Measurements from ENCODE around the gene AMPH.
A peak's percentile ranks its signal among the peaks of the same experiment; 100 is the strongest.

AMPH gene

DNA sequence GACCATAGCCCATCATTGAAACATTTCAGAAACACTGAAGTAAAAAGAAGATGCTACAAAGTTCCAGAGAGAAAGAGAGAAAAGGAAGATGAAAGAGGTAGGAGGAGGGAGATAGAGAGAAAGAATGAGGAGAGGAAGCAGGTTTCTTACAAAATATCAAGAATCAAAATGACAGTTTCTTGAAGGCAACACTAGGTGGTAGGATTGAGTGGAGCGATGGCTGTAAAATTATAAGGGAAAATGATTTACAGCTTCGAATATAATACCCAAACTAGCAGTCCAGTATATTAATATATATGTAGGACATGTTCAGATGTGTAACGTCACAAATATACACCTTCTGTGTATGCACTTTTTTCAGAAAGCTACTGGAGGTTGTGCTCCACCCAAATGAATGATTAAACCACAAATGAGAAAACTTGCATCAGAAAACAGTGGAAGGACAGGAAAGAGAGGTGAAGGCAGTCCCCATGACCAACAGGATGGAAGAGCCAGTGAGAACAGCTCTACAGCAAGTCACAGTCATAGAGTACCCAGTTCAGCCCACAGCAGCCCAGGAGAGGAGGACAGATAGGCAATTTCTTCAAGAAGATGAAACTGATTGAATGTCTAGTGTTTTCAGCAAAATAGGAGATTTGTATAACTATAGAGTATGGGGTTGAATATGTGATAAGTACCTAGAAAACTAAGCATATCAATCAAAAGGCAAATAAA lies 206.3 kb downstream of the AMPH start:
- Histone ChIP-seq H3K4me2 (ENCODE audit: low read length) (no peak overlapping the region), H2AK5ac (ENCODE audit: low read length) (no peak overlapping the region), H3K27me3 (ENCODE audit: insufficient read depth, low read length, poor library complexity) (no peaks in the 10 kb centered on the region), H3K36me3 (ENCODE audit: control insufficient read depth, insufficient read depth, low read length) (no peaks in the 10 kb centered on the region), H3K27ac (ENCODE audit: low read depth, low read length) (no peak overlapping the region), H3K56ac (ENCODE audit: low read length) (no peak overlapping the region), H2BK15ac (replicated peaks; ENCODE audit: low read depth) (no peak overlapping the region), H3K79me1 (ENCODE audit: low read length) (no peaks in the 10 kb centered on the region), H4K8ac (ENCODE audit: low read depth, low read length) (peak overlapping the region; percentile 56), H3K4ac (ENCODE audit: low read depth, low read length) (no peak overlapping the region), H4K5ac (ENCODE audit: low read length) (no peak overlapping the region), H3K79me2 (ENCODE audit: control insufficient read depth, insufficient read depth, low read length) (no peaks in the 10 kb centered on the region), H3K23ac (ENCODE audit: low read length) (no peak overlapping the region), H3K4me1 (ENCODE audit: control insufficient read depth, low read depth, low read length) (no peaks in the 10 kb centered on the region), H3K18ac (ENCODE audit: low read length) (no peak overlapping the region), H2BK120ac (ENCODE audit: low read depth, low read length) (no peak overlapping the region), H3K9ac (ENCODE audit: low read length) (no peak overlapping the region), H3K4me3 (ENCODE audit: low read length) (no peak overlapping the region), H2BK5ac (ENCODE audit: low read length) (no peak overlapping the region)
- DNase-seq: peak; percentile 8
- no CpG with 5 or more reads among the region's 3 CpGs for WGBS (ENCODE audit: extremely low coverage, insufficient coverage, low lambda C conversion rate)

DNA sequence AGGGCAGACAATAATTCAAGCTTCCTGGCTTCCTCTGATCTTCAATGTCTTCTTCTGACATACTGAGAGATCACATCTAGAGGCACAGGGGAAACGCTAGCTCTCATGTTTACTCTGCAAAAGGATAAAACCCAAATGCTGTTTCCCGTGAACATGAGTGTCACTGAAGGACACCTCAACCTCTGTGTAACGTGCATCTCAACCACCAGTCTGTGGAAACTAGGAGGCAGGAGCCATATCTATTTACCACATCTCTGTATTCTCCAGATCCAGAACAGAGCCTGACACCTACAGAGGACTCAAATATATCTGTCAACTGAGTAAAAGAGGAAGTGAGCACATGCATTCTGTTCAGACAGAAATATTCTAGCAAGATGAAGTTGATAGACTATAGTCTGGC lies 217.4 kb downstream of the AMPH start:
- H3K4ac ChIP-seq (ENCODE audit: low read depth, low read length): no peak overlapping the region
- no peak overlapping the region for H3K4me2 ChIP-seq (ENCODE audit: low read length)
- H3K36me3 ChIP-seq (ENCODE audit: control insufficient read depth, insufficient read depth, low read length): no peaks in the 10 kb centered on the region
- no peak overlapping the region for H4K5ac ChIP-seq (ENCODE audit: low read length)
- no CpG with 5 or more reads among the region's 3 CpGs for WGBS (ENCODE audit: extremely low coverage, insufficient coverage, low lambda C conversion rate)
- no peak overlapping the region for H3K4me3 ChIP-seq (ENCODE audit: low read length)
- H3K79me1 ChIP-seq (ENCODE audit: low read length): no peaks in the 10 kb centered on the region
- H2BK120ac ChIP-seq (ENCODE audit: low read depth, low read length): no peak overlapping the region
- no peak overlapping the region for H2BK15ac ChIP-seq (replicated peaks; ENCODE audit: low read depth)
- H3K9ac ChIP-seq (ENCODE audit: low read length): no peak overlapping the region
- H3K27ac ChIP-seq (ENCODE audit: low read depth, low read length): no peak overlapping the region
- H3K18ac ChIP-seq (ENCODE audit: low read length): no peak overlapping the region
- H3K56ac ChIP-seq (ENCODE audit: low read length): no peak overlapping the region
- no peak overlapping the region for H2BK5ac ChIP-seq (ENCODE audit: low read length)
- no peaks in the 10 kb centered on the region for H3K79me2 ChIP-seq (ENCODE audit: control insufficient read depth, insufficient read depth, low read length)
- H2AK5ac ChIP-seq (ENCODE audit: low read length): no peak overlapping the region
- no peak overlapping the region for H3K23ac ChIP-seq (ENCODE audit: low read length)
- no peaks in the 10 kb centered on the region for H3K4me1 ChIP-seq (ENCODE audit: control insufficient read depth, low read depth, low read length)
- H4K8ac ChIP-seq (ENCODE audit: low read depth, low read length): no peak overlapping the region
- no peaks in the 10 kb centered on the region for H3K27me3 ChIP-seq (ENCODE audit: insufficient read depth, low read length, poor library complexity)
- no peak for DNase-seq

DNA sequence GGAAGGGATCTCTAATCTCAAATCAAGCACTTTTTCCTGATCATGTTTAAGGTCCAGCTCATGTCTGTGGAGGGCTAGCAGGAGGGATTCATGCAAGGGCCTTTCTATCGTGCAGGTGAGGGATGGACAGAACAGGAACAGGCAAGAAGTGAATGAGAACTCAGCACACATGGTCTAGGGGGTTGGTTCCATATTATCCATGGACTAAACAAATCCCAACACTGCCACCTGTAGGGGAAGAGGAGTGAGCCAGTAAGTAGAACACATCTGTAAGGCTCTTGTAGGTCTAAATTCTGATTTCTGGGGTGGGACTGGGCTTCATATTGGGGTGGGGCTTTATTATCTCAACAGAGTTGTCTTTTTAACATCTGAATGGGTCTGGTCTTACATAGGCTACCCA lies 219.8 kb downstream of the AMPH start:
- Histone ChIP-seq H3K4me3 (ENCODE audit: low read length) (no peak overlapping the region), H2BK15ac (replicated peaks; ENCODE audit: low read depth) (no peak overlapping the region), H3K9ac (ENCODE audit: low read length) (no peak overlapping the region), H3K27me3 (ENCODE audit: insufficient read depth, low read length, poor library complexity) (no peaks in the 10 kb centered on the region), H3K4ac (ENCODE audit: low read depth, low read length) (no peak overlapping the region), H3K27ac (ENCODE audit: low read depth, low read length) (no peak overlapping the region), H3K36me3 (ENCODE audit: control insufficient read depth, insufficient read depth, low read length) (no peaks in the 10 kb centered on the region), H3K79me2 (ENCODE audit: control insufficient read depth, insufficient read depth, low read length) (no peaks in the 10 kb centered on the region), H2BK120ac (ENCODE audit: low read depth, low read length) (no peak overlapping the region), H3K79me1 (ENCODE audit: low read length) (no peaks in the 10 kb centered on the region), H3K18ac (ENCODE audit: low read length) (no peak overlapping the region), H3K4me2 (ENCODE audit: low read length) (no peak overlapping the region), H3K56ac (ENCODE audit: low read length) (no peak overlapping the region), H2BK5ac (ENCODE audit: low read length) (no peak overlapping the region), H3K23ac (ENCODE audit: low read length) (no peak overlapping the region), H3K4me1 (ENCODE audit: control insufficient read depth, low read depth, low read length) (no peaks in the 10 kb centered on the region), H4K5ac (ENCODE audit: low read length) (no peak overlapping the region), H2AK5ac (ENCODE audit: low read length) (no peak overlapping the region), H4K8ac (ENCODE audit: low read depth, low read length) (no peak overlapping the region)
- DNase-seq: peak; percentile 77
- no CpG with 5 or more reads among the region's 1 CpG for WGBS (ENCODE audit: extremely low coverage, insufficient coverage, low lambda C conversion rate)

GRCh38 chr7:38410056-38410455 lies 221.1 kb downstream of the AMPH start:
- Histone ChIP-seq H3K56ac (ENCODE audit: low read length) (no peak overlapping the region), H2BK5ac (ENCODE audit: low read length) (no peak overlapping the region), H2AK5ac (ENCODE audit: low read length) (no peak overlapping the region), H3K23ac (ENCODE audit: low read length) (no peak overlapping the region), H3K4me2 (ENCODE audit: low read length) (no peak overlapping the region), H3K9ac (ENCODE audit: low read length) (no peak overlapping the region), H4K5ac (ENCODE audit: low read length) (no peak overlapping the region), H3K79me1 (ENCODE audit: low read length) (no peaks in the 10 kb centered on the region), H4K8ac (ENCODE audit: low read depth, low read length) (no peak overlapping the region), H3K4ac (ENCODE audit: low read depth, low read length) (no peak overlapping the region), H2BK120ac (ENCODE audit: low read depth, low read length) (no peak overlapping the region), H3K36me3 (ENCODE audit: control insufficient read depth, insufficient read depth, low read length) (no peaks in the 10 kb centered on the region), H3K4me1 (ENCODE audit: control insufficient read depth, low read depth, low read length) (no peaks in the 10 kb centered on the region), H3K18ac (ENCODE audit: low read length) (no peak overlapping the region), H2BK15ac (replicated peaks; ENCODE audit: low read depth) (no peak overlapping the region), H3K4me3 (ENCODE audit: low read length) (no peak overlapping the region), H3K27ac (ENCODE audit: low read depth, low read length) (no peak overlapping the region), H3K27me3 (ENCODE audit: insufficient read depth, low read length, poor library complexity) (no peaks in the 10 kb centered on the region), H3K79me2 (ENCODE audit: control insufficient read depth, insufficient read depth, low read length) (no peaks in the 10 kb centered on the region)
- no CpG with 5 or more reads among the region's 2 CpGs for WGBS (ENCODE audit: extremely low coverage, insufficient coverage, low lambda C conversion rate)
- DNase-seq: no peak

DNA sequence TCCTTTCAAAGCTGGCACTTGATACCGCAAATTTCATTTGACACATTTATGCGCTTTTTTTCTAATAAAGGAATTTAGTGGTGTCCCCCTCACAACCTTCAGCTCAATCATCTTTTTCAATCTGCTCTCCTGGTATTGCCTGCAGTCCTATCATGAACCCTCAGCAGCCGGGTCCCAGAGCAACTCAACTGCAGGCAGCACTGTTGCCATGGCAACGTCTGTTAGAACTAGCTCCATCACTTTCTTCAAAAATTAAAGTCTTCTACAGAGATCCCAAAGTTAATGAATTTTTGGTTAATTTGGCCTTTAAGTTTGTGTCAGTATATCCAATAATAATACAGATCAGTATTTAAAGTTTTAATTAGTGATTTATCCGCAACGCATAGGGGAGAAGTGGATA lies 221.6 kb downstream of the AMPH start:
- Histone ChIP-seq H4K8ac (ENCODE audit: low read depth, low read length) (no peak overlapping the region), H4K5ac (ENCODE audit: low read length) (no peak overlapping the region)
- WGBS (ENCODE audit: extremely low coverage, insufficient coverage, low lambda C conversion rate): no CpG with 5 or more reads among the region's 6 CpGs

GRCh38 chr7:38398725-38399321 lies 232.3 kb downstream of the AMPH start:
- Histone ChIP-seq H3K27me3 (ENCODE audit: insufficient read depth, low read length, poor library complexity) (no peaks in the 10 kb centered on the region), H3K4me1 (ENCODE audit: control insufficient read depth, low read depth, low read length) (no peaks in the 10 kb centered on the region), H2AK5ac (ENCODE audit: low read length) (no peak overlapping the region), H3K18ac (ENCODE audit: low read length) (no peak overlapping the region), H3K27ac (ENCODE audit: low read depth, low read length) (no peak overlapping the region), H2BK15ac (replicated peaks; ENCODE audit: low read depth) (no peak overlapping the region), H3K9ac (ENCODE audit: low read length) (no peak overlapping the region), H2BK5ac (ENCODE audit: low read length) (no peak overlapping the region), H3K4me2 (ENCODE audit: low read length) (no peak overlapping the region), H3K79me1 (ENCODE audit: low read length) (no peaks in the 10 kb centered on the region), H3K23ac (ENCODE audit: low read length) (no peak overlapping the region), H4K8ac (ENCODE audit: low read depth, low read length) (no peak overlapping the region), H4K5ac (ENCODE audit: low read length) (no peak overlapping the region), H3K36me3 (ENCODE audit: control insufficient read depth, insufficient read depth, low read length) (no peaks in the 10 kb centered on the region), H3K79me2 (ENCODE audit: control insufficient read depth, insufficient read depth, low read length) (no peaks in the 10 kb centered on the region), H3K4me3 (ENCODE audit: low read length) (no peak overlapping the region), H3K4ac (ENCODE audit: low read depth, low read length) (no peak overlapping the region), H2BK120ac (ENCODE audit: low read depth, low read length) (no peak overlapping the region), H3K56ac (ENCODE audit: low read length) (no peak overlapping the region)
- peak; percentile 37 for DNase-seq
- WGBS (ENCODE audit: extremely low coverage, insufficient coverage, low lambda C conversion rate): no CpG with 5 or more reads among the region's 9 CpGs

More for the DNA sequence above, 221.6 kb downstream of the AMPH start:
- Histone ChIP-seq H3K18ac (ENCODE audit: low read length) (no peak overlapping the region), H3K27me3 (ENCODE audit: insufficient read depth, low read length, poor library complexity) (no peaks in the 10 kb centered on the region), H3K4me1 (ENCODE audit: control insufficient read depth, low read depth, low read length) (no peaks in the 10 kb centered on the region), H3K4ac (ENCODE audit: low read depth, low read length) (no peak overlapping the region), H3K23ac (ENCODE audit: low read length) (no peak overlapping the region), H3K36me3 (ENCODE audit: control insufficient read depth, insufficient read depth, low read length) (no peaks in the 10 kb centered on the region), H2AK5ac (ENCODE audit: low read length) (no peak overlapping the region), H2BK5ac (ENCODE audit: low read length) (no peak overlapping the region), H2BK15ac (replicated peaks; ENCODE audit: low read depth) (no peak overlapping the region), H3K79me1 (ENCODE audit: low read length) (no peaks in the 10 kb centered on the region), H3K79me2 (ENCODE audit: control insufficient read depth, insufficient read depth, low read length) (no peaks in the 10 kb centered on the region), H3K9ac (ENCODE audit: low read length) (no peak overlapping the region), H3K27ac (ENCODE audit: low read depth, low read length) (no peak overlapping the region), H3K56ac (ENCODE audit: low read length) (no peak overlapping the region), H3K4me3 (ENCODE audit: low read length) (no peak overlapping the region), H2BK120ac (ENCODE audit: low read depth, low read length) (no peak overlapping the region), H3K4me2 (ENCODE audit: low read length) (no peak overlapping the region)
- peak; percentile 34 for DNase-seq

Measured in mesendoderm (in vitro differentiated cells).